TTC549 (cell line): Measurements from ENCODE around the gene TGM3.

ENCODE experiments used
- FAIRE-seq: peaks from 2 replicates; lab custom pipeline; 2012; peaks lifted over from hg19 to GRCh38; lab: Jason Lieb, UNC

The TGM3 gene

GRCh38 chr20:2380601-2381000 is 84.8 kb downstream of the TGM3 start, which contains the start of gene TGM6:
Gene TGM6 (plus strand): TSS chr20:2380901. CDS start chr20:2380969, 68 bp downstream.
- FAIRE-seq, result no peak

- FAIRE-seq, result no peak
Observed at GRCh38 chr20:2381303-2381702, 85.5 kb downstream of the TGM3 start.

GRCh38 chr20:2382833-2383232 is 87.0 kb downstream of the TGM3 start:
- FAIRE-seq, result no peak

- no peak for FAIRE-seq
Observed at GRCh38 chr20:2385026-2385425, 89.2 kb downstream of the TGM3 start.

GRCh38 chr20:2385496-2385895 is 89.7 kb downstream of the TGM3 start:
- FAIRE-seq, result no peak

GRCh38 chr20:2386516-2387179 is 90.8 kb downstream of the TGM3 start:
- FAIRE-seq, result no peak

- no peak for FAIRE-seq
Observed at GRCh38 chr20:2387180-2387577, 91.4 kb downstream of the TGM3 start.

GRCh38 chr20:2387580-2387979 is 91.8 kb downstream of the TGM3 start:
- FAIRE-seq, result no peak
